Measurements from ENCODE around the gene EYA4. TPM values are rescaled to one million over a fixed set of nuclear protein-coding genes. Genes with fewer than 3 reads are reported as not detected.

EYA4 gene
- total RNA-seq, 1 experiment from 2014 or later = 0.24 TPM

GRCh38 chr6:133268621-133269020 lies 27.5 kb downstream of the EYA4 start:
- peaks cover 4% of the 10 kb centered on the region; the same call in 1 of the 2 replicates for H3K9me3 Mint-ChIP-seq

GRCh38 chr6:133274813-133275212 lies 33.7 kb downstream of the EYA4 start:
- H3K27ac Mint-ChIP-seq = no peak overlapping the region
- no peak overlapping the region for H3K4me3 Mint-ChIP-seq
- DNase-seq (ENCODE audit: low spot score) (no peak), ATAC-seq (no peak)
- no peaks in the 10 kb centered on the region for H3K36me3 Mint-ChIP-seq
- POLR2A ChIA-PET = no interaction called here
- CTCF ChIA-PET = no interaction called here
- no peaks in the 10 kb centered on the region for H3K4me1 Mint-ChIP-seq
- H3K27me3 Mint-ChIP-seq (ENCODE audit: low read depth) = no peaks in the 10 kb centered on the region; the same call in 1 of the 2 replicates
- H3K9me3 Mint-ChIP-seq = peaks cover 4% of the 10 kb centered on the region; the same call in 1 of the 2 replicates
- TF ChIP-seq ELF4 (CRISPR knock-in tag; IDR thresholded peaks at IDR 0.05; ENCODE audit: low read depth) (no peak), NR3C1 (CRISPR knock-in tag; conservative IDR thresholded peaks at IDR 0.05; ENCODE audit: low read depth) (no peak), OVOL2 (CRISPR knock-in tag; IDR thresholded peaks at IDR 0.05; ENCODE audit: borderline replicate concordance) (no peak), EMX1 (CRISPR knock-in tag; IDR thresholded peaks at IDR 0.05) (no peak), AFF4 (CRISPR knock-in tag; IDR thresholded peaks at IDR 0.05; ENCODE audit: borderline replicate concordance) (no peak), ZBTB43 (CRISPR knock-in tag; IDR thresholded peaks at IDR 0.05) (no peak), FOXP4 (CRISPR knock-in tag; IDR thresholded peaks at IDR 0.05) (no peak)

More at GRCh38 chr6:133268621-133269020, 27.5 kb downstream of the EYA4 start:
- DNase-seq (ENCODE audit: low spot score) (no peak), ATAC-seq (no peak)
- no peaks in the 10 kb centered on the region for H3K27me3 Mint-ChIP-seq (ENCODE audit: low read depth)
- no peaks in the 10 kb centered on the region for H3K4me1 Mint-ChIP-seq
- H3K27ac Mint-ChIP-seq = no peak overlapping the region
- H3K36me3 Mint-ChIP-seq = no peaks in the 10 kb centered on the region
- ChIA-PET POLR2A (no interaction called here), CTCF (no interaction called here)
- no peak overlapping the region for H3K4me3 Mint-ChIP-seq
- no peak for TF ChIP-seq NFATC4 (CRISPR knock-in tag; IDR thresholded peaks at IDR 0.05)
- no peak for TF ChIP-seq AR (CRISPR knock-in tag; IDR thresholded peaks at IDR 0.05)
- no peak for TF ChIP-seq USF1 (CRISPR knock-in tag; IDR thresholded peaks at IDR 0.05)
- no peak for TF ChIP-seq RELA (CRISPR knock-in tag; IDR thresholded peaks at IDR 0.05; ENCODE audit: borderline replicate concordance)
- no peak for TF ChIP-seq NR3C1 (CRISPR knock-in tag; conservative IDR thresholded peaks at IDR 0.05; ENCODE audit: low read depth)
- no peak for TF ChIP-seq SOX15 (CRISPR knock-in tag; IDR thresholded peaks at IDR 0.05)
- TF ChIP-seq EMX1 (CRISPR knock-in tag; IDR thresholded peaks at IDR 0.05) = no peak
- TF ChIP-seq E2F4 (CRISPR knock-in tag; IDR thresholded peaks at IDR 0.05; ENCODE audit: borderline replicate concordance, low read depth) = no peak
- TF ChIP-seq GRHL2 (CRISPR knock-in tag; IDR thresholded peaks at IDR 0.05; ENCODE audit: insufficient replicate concordance, severe bottlenecking) = no peak
- TF ChIP-seq ZMAT4 (CRISPR knock-in tag; IDR thresholded peaks at IDR 0.05) = no peak
- TF ChIP-seq TCF7 (CRISPR knock-in tag; IDR thresholded peaks at IDR 0.05; ENCODE audit: low read depth) = no peak
- TF ChIP-seq MLX (CRISPR knock-in tag; IDR thresholded peaks at IDR 0.05) = no peak
- no peak for TF ChIP-seq ELF4 (CRISPR knock-in tag; IDR thresholded peaks at IDR 0.05; ENCODE audit: low read depth)
- TF ChIP-seq NR1H2 (CRISPR knock-in tag; IDR thresholded peaks at IDR 0.05) = no peak
- no peak for TF ChIP-seq OVOL2 (CRISPR knock-in tag; IDR thresholded peaks at IDR 0.05; ENCODE audit: borderline replicate concordance)
